Calu3 (cell line): Measurements from ENCODE around the gene SMPDL3B. TPM values are rescaled to one million over a fixed set of nuclear protein-coding genes. Genes with fewer than 3 reads are reported as not detected.

Experiments
- Bru-seq: library from RNA; stranded (reverse); fragments of 400-500 nt; gene quantifications from one replicate; lab custom pipeline; 2021; lab: Mats Ljungman, UMichigan
- BruChase-seq, 2 experiments: library from RNA; stranded (reverse); fragments of 400-500 nt; gene quantifications; one replicate each; lab custom pipeline; 2021; lab: Mats Ljungman, UMichigan
- BruUV-seq: library from RNA; stranded (reverse); fragments of 400-500 nt; replicated peaks from 2 replicates; lab custom pipeline; 2021; lab: Mats Ljungman, UMichigan
- CTCF ChIA-PET: fragments of 300-600 bp; sonication (Branson Sonifier 250); formaldehyde crosslinking; loops from one replicate; lab custom pipeline; 2022; ENCODE audit warnings: antibody characterized with exemption; lab: Charles Lee
- DNase-seq: peaks from one replicate; pipeline ENCODE4 v3.0.0; 2022
- H3K27ac Mint-ChIP-seq: one replicate; pipeline ENCODE4 v1.8.0; 2022; ENCODE audit warnings: mixed read lengths; ENCODE audit not compliant: unreplicated experiment
- H3K27me3 Mint-ChIP-seq: one replicate; pipeline ENCODE4 v1.8.0; 2022; ENCODE audit warnings: mixed read lengths; ENCODE audit not compliant: unreplicated experiment
- H3K36me3 Mint-ChIP-seq: one replicate; pipeline ENCODE4 v1.8.0; 2022; ENCODE audit warnings: mild to moderate bottlenecking, moderate library complexity, mixed read lengths; ENCODE audit not compliant: insufficient read depth, unreplicated experiment
- H3K4me1 Mint-ChIP-seq: one replicate; pipeline ENCODE4 v1.8.0; 2022; ENCODE audit warnings: mild to moderate bottlenecking, low read depth, mixed read lengths; ENCODE audit not compliant: unreplicated experiment
- H3K4me3 Mint-ChIP-seq: one replicate; pipeline ENCODE4 v1.8.0; 2022; ENCODE audit warnings: mild to moderate bottlenecking, low read depth, moderate library complexity, mixed read lengths; ENCODE audit not compliant: unreplicated experiment
- H3K9me3 Mint-ChIP-seq: one replicate; pipeline ENCODE4 v1.8.0; 2022; ENCODE audit warnings: low read depth, mixed read lengths; ENCODE audit not compliant: unreplicated experiment
- intact Hi-C: fragments of 100-400 bp; cut with micrococcal nuclease; formaldehyde crosslinking; loops from one replicate; pipeline ENCODE4 v1.10.0; 2022; ENCODE audit not compliant: unreplicated experiment
- long read RNA-seq: library from polyadenylated mRNA; stranded (forward); transcript quantifications from one replicate; pipeline ENCODE4 v2.0.0, GENCODE V29; 2022
- total RNA-seq: library from RNA; stranded (reverse); gene quantifications from 2 replicates; pipeline ENCODE4 v1.2.3, GENCODE V29; 2022
- TF ChIP-seq, protein P1 (sequence below): fragments of 200-600 bp; IDR thresholded peaks from one replicate; pipeline ENCODE4 v1.8.0; 2022; ENCODE audit warnings: antibody characterized with exemption; ENCODE audit not compliant: unreplicated experiment

SMPDL3B gene
- total RNA-seq (9.7 and 13.0 TPM in 2 replicates), Bru-seq, nascent RNA (percentile 42 among the genes with signal in this experiment), BruChase-seq, experiment 1, labeled RNA remaining after a 6-hour chase (percentile 45 among the genes with signal in this experiment), BruChase-seq, experiment 2, labeled RNA remaining after a 2-hour chase (percentile 40 among the genes with signal in this experiment)
- long read RNA-seq, transcript SMPDL3B-202 (8 exons, 1,878 nt): major isoform, 16 of 19 reads
- long read RNA-seq, partial matches to known transcripts: 0 of 19 reads
- long read RNA-seq, other reads (novel, unspliced or antisense): 2 of 19 reads

DNA sequence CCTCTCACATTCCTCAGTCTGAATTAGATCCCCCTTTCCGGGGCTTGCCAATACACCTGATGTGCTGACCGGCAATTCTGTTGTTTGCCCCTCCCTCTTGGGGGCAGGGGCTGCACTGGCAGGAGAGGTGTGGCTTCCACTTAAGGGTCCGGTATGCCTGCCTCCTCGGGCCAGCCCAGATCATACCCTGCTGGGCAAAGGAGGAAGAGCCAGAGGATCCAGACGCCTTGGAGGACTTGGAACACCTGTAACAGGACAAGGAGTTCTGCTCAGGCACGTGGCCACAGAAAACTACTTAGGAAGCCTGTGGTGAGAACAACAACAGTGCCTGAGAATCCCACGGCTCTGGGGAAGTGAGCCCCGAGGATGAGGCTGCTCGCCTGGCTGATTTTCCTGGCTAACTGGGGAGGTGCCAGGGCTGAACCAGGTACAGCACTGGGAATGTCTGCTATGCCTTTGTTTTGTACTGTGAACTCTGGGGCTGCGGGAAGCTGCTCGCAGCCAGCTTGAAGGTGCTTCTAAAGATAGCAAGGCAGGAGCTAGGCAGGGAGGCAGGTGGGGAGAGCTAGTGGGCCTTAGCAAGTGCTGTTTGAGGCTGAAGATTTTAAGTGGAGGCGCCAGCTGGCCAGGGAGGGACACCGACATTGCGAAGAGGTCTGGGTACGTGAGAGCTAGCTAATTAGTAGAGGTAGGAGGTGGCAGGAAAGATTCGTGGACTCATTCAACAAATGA, at the start of gene SMPDL3B:
Gene SMPDL3B, plus strand, starts transcription at position 183 of the 732 bp plus-strand sequence. Its CDS starts 184 bp downstream, at position 367.
- Mint-ChIP-seq H3K27ac (peak within 1 kb of the TSS; percentile 70), H3K4me1 (peaks cover 14% of the 10 kb centered on the region), H3K9me3 (no peaks in the 10 kb centered on the region), H3K27me3 (no peaks in the 10 kb centered on the region), H3K4me3 (peak within 1 kb of the TSS; percentile 90), H3K36me3 (peaks cover 10% of the 10 kb centered on the region)
- CTCF ChIA-PET: interaction anchor here (1.0 kb wide), 1 partner anchor 31 kb away, joined by 3 read pairs; no protein-coding TSS in a partner anchor
- BruUV-seq: TSS peak; percentile 69
- DNase-seq: peak; percentile 82
- intact Hi-C loops: no loop called here
- TF ChIP-seq, protein P1, sequence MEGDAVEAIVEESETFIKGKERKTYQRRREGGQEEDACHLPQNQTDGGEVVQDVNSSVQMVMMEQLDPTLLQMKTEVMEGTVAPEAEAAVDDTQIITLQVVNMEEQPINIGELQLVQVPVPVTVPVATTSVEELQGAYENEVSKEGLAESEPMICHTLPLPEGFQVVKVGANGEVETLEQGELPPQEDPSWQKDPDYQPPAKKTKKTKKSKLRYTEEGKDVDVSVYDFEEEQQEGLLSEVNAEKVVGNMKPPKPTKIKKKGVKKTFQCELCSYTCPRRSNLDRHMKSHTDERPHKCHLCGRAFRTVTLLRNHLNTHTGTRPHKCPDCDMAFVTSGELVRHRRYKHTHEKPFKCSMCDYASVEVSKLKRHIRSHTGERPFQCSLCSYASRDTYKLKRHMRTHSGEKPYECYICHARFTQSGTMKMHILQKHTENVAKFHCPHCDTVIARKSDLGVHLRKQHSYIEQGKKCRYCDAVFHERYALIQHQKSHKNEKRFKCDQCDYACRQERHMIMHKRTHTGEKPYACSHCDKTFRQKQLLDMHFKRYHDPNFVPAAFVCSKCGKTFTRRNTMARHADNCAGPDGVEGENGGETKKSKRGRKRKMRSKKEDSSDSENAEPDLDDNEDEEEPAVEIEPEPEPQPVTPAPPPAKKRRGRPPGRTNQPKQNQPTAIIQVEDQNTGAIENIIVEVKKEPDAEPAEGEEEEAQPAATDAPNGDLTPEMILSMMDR: no peak

GRCh38 chr1:27885114-27885528, 49.7 kb upstream of the SMPDL3B start:
- CTCF ChIA-PET: no interaction called here
- Mint-ChIP-seq H3K27me3 (no peaks in the 10 kb centered on the region), H3K27ac (no peak overlapping the region), H3K9me3 (no peaks in the 10 kb centered on the region), H3K4me3 (no peak overlapping the region), H3K4me1 (no peaks in the 10 kb centered on the region), H3K36me3 (peaks cover 6% of the 10 kb centered on the region)
- no TSS peak for BruUV-seq
- TF ChIP-seq, protein P1: no peak
- intact Hi-C loops: no loop called here
- DNase-seq: no peak

- no TSS peak for BruUV-seq
- DNase-seq: no peak
- no peaks in the 10 kb centered on the region for H3K9me3 Mint-ChIP-seq
- intact Hi-C loops: no loop called here
- peaks cover 6% of the 10 kb centered on the region for H3K36me3 Mint-ChIP-seq
- H3K4me1 Mint-ChIP-seq: no peaks in the 10 kb centered on the region
- H3K27me3 Mint-ChIP-seq: no peaks in the 10 kb centered on the region
- CTCF ChIA-PET: interaction anchor here (0.6 kb wide), 1 partner anchor 93 kb away, joined by 3 read pairs; no protein-coding TSS in a partner anchor
- no peak overlapping the region for H3K4me3 Mint-ChIP-seq
- TF ChIP-seq, protein P1: no peak
- H3K27ac Mint-ChIP-seq: no peak overlapping the region
Observed at GRCh38 chr1:27885621-27886352, 49.0 kb upstream of the SMPDL3B start.

- H3K4me3 Mint-ChIP-seq: no peak overlapping the region
- H3K27me3 Mint-ChIP-seq: no peaks in the 10 kb centered on the region
- TF ChIP-seq, protein P1: no peak
- no peak overlapping the region for H3K27ac Mint-ChIP-seq
- peaks cover 6% of the 10 kb centered on the region for H3K36me3 Mint-ChIP-seq
- intact Hi-C loops: no loop called here
- CTCF ChIA-PET: interaction anchor here (0.6 kb wide), 1 partner anchor 92 kb away, joined by 3 read pairs; no protein-coding TSS in a partner anchor
- no TSS peak for BruUV-seq
- H3K4me1 Mint-ChIP-seq: no peaks in the 10 kb centered on the region
- no peaks in the 10 kb centered on the region for H3K9me3 Mint-ChIP-seq
- DNase-seq: no peak
Observed at GRCh38 chr1:27886353-27886679, 48.5 kb upstream of the SMPDL3B start.
